K562 (cell line): Measurements from ENCODE around the gene SORCS1.

Source experiments
- ADNP ChIP-seq: fragments of 200-800 bp; sonication (Bioruptor generic); IDR thresholded peaks from 2 replicates; pipeline ENCODE4 v1.6.1; 2016; ENCODE audit warnings: missing genetic modification characterization, missing compliant biosample characterization
- CBX8 ChIP-seq: fragments of 200-600 bp; sonication (generic); IDR thresholded peaks from 2 replicates; pipeline ENCODE4 v1.6.1; 2012; ENCODE audit warnings: borderline replicate concordance, mixed run types, low read depth, mild to moderate bottlenecking, moderate library complexity, mixed read lengths, low read length, control low read depth, inconsistent platforms; ENCODE audit not compliant: poor library complexity, severe bottlenecking; ENCODE audit errors: extremely low read depth
- CTCF ChIP-seq, 3 experiments: IDR thresholded peaks in 2 of 3; conservative IDR thresholded peaks in 1 of 3; 2 replicates each; pipeline ENCODE4 v1.5.1; 2011 to 2012; ENCODE audit warnings: low read length in 3 of 3, mild to moderate bottlenecking in 3 of 3, control low read depth in 2 of 3, improper control_type of control experiment in 1 of 3, inconsistent platforms in 1 of 3, low read depth in 1 of 3, mixed read lengths in 1 of 3, moderate library complexity in 1 of 3; ENCODE audit not compliant: insufficient read depth in 2 of 3
- ETV6 ChIP-seq, 3 experiments: fragments of 150-350 bp in 1 of 3; sonication (generic) in 1 of 3; formaldehyde crosslinking in 1 of 3; IDR thresholded peaks; 2 replicates each; pipeline versions ENCODE4 v1.6.1 to v1.8.0; 2014 to 2022; ENCODE audit warnings: borderline replicate concordance in 2 of 3, low read depth in 2 of 3, antibody characterized with exemption in 1 of 3, low read length in 1 of 3, mild to moderate bottlenecking in 1 of 3, missing genetic modification reagents in 1 of 3
- HDAC6 ChIP-seq: IDR thresholded peaks from 2 replicates; pipeline ENCODE4 v1.6.1; 2012; ENCODE audit warnings: low read depth, mild to moderate bottlenecking, control low read depth, inconsistent platforms, low read length, moderate library complexity
- KLF1 ChIP-seq: fragments of 450-650 bp; IDR thresholded peaks from 2 replicates; pipeline ENCODE4 v1.6.1; 2016; ENCODE audit warnings: missing genetic modification characterization, missing compliant biosample characterization
- MYC ChIP-seq, 2 experiments: fragments of 250-450 bp in 1 of 2; sonication (Bioruptor Pico) in 1 of 2; IDR thresholded peaks; 2 replicates each; pipeline versions ENCODE4 v1.5.1 to v1.6.1; 2012 to 2021; ENCODE audit warnings: low read depth in 2 of 2, borderline replicate concordance in 1 of 2, improper control_type of control experiment in 1 of 2, low read length in 1 of 2, mild to moderate bottlenecking in 1 of 2, moderate library complexity in 1 of 2
- NFIC ChIP-seq: fragments of 450-650 bp; IDR thresholded peaks from 2 replicates; pipeline ENCODE4 v1.6.1; 2017; ENCODE audit warnings: mild to moderate bottlenecking, inconsistent platforms
- NR1H2 ChIP-seq: sonication (generic); formaldehyde crosslinking; IDR thresholded peaks from 2 replicates; pipeline ENCODE4 v1.4.0; 2020; ENCODE audit warnings: mild to moderate bottlenecking, missing genetic modification reagents
- NR3C1 ChIP-seq: sonication (generic); formaldehyde crosslinking; IDR thresholded peaks from 2 replicates; pipeline ENCODE4 v1.8.1; 2022; ENCODE audit warnings: missing genetic modification reagents
- TBP ChIP-seq: optimal IDR thresholded peaks from 2 replicates; pipeline ENCODE3; 2011; ENCODE audit warnings: low read depth, low read length, improper control_type of control experiment
- TEAD1 ChIP-seq, 2 experiments: fragments of 450-650 bp in 1 of 2; sonication (generic) in 1 of 2; formaldehyde crosslinking; IDR thresholded peaks; 2 replicates each; pipeline versions ENCODE4 v1.4.0 to v1.8.0; 2020 to 2022; ENCODE audit warnings: mild to moderate bottlenecking in 2 of 2, missing genetic modification reagents in 1 of 2
- U2AF1 ChIP-seq: fragments of 200-400 bp; formaldehyde crosslinking; optimal IDR thresholded peaks from 2 replicates; pipeline ENCODE3; 2017; ENCODE audit warnings: mild to moderate bottlenecking, low read depth, low read length, moderate library complexity
- ZNF274 ChIP-seq: IDR thresholded peaks from 2 replicates; pipeline ENCODE4 v1.6.1; 2011; ENCODE audit warnings: low read depth, mild to moderate bottlenecking, low read length, moderate library complexity, borderline replicate concordance

- TF ChIP-seq KLF1, result no peak
- TF ChIP-seq TBP, result no peak
- TF ChIP-seq NFIC, result no peak
- TF ChIP-seq CBX8, result no peak
- no peak for TF ChIP-seq MYC (IDR thresholded peaks at IDR 0.05; ENCODE audit: low read depth, low read length)
- TF ChIP-seq MYC (CRISPR knock-in tag; IDR thresholded peaks at IDR 0.05; ENCODE audit: borderline replicate concordance, low read depth), result no peak
- TF ChIP-seq HDAC6, result no peak
- no peak for TF ChIP-seq CTCF (IDR thresholded peaks at IDR 0.05 in 2 of 3, conservative IDR thresholded peaks at IDR 0.05 in 1 of 3; ENCODE audit: insufficient read depth in 2 of 3, low read depth in 1 of 3, low read length in 3 of 3)
- TF ChIP-seq U2AF1, result no peak
- TF ChIP-seq ADNP, result no peak
- TF ChIP-seq ETV6 (IDR thresholded peaks at IDR 0.05; ENCODE audit: borderline replicate concordance in 1 of 2, low read depth in 2 of 2, low read length in 1 of 2), result no peak
- TF ChIP-seq ETV6 (CRISPR knock-in tag; IDR thresholded peaks at IDR 0.05; ENCODE audit: borderline replicate concordance), result no peak
- no peak for TF ChIP-seq NR1H2
- no peak for TF ChIP-seq NR3C1
- no peak for TF ChIP-seq TEAD1 (CRISPR knock-in tag; IDR thresholded peaks at IDR 0.05)
- TF ChIP-seq ZNF274, result no peak
Measured at GRCh38 chr10:106761906-106762305, 402.6 kb downstream of the SORCS1 start.
